WTC11 (cell line): ENCODE data around the gene SYCN. TPM values are rescaled to one million over a fixed set of nuclear protein-coding genes. Genes with fewer than 3 reads are reported as not detected.

ENCODE experiments used
- ATAC-seq: fragments of 200-7000 bp; cut with Tn5 transposase; 2 replicates; pipeline ENCODE4 v1.10.0; 2021; ENCODE audit warnings: mild to moderate bottlenecking, moderate library complexity
- CTCF ChIA-PET: fragments of 300-600 bp; sonication (Branson Sonifier 250); formaldehyde crosslinking; loops from one replicate; lab custom pipeline; 2021; ENCODE audit warnings: antibody characterized with exemption; lab: Charles Lee
- POLR2A ChIA-PET: fragments of 350-600 bp; sonication (Branson Sonifier 250); formaldehyde crosslinking; loops from one replicate; lab custom pipeline; 2021; ENCODE audit warnings: antibody characterized with exemption; lab: Charles Lee
- DNase-seq: peaks from one replicate; pipeline ENCODE4 v3.0.0; 2021; ENCODE audit warnings: low spot score
- H3K27ac Mint-ChIP-seq: 2 replicates; pipeline ENCODE4 v1.8.0; 2021; ENCODE audit warnings: mixed read lengths
- H3K27me3 Mint-ChIP-seq: 2 replicates; pipeline ENCODE4 v1.8.0; 2021; ENCODE audit warnings: low read depth, mild to moderate bottlenecking, moderate library complexity, mixed read lengths
- H3K36me3 Mint-ChIP-seq: 2 replicates; pipeline ENCODE4 v1.8.0; 2021; ENCODE audit warnings: mixed read lengths
- H3K4me1 Mint-ChIP-seq: 2 replicates; pipeline ENCODE4 v1.8.0; 2022; ENCODE audit warnings: mixed read lengths
- H3K4me3 Mint-ChIP-seq: 2 replicates; pipeline ENCODE4 v1.8.0; 2021; ENCODE audit warnings: mild to moderate bottlenecking, moderate library complexity, mixed read lengths
- H3K9me3 Mint-ChIP-seq: 2 replicates; pipeline ENCODE4 v1.8.0; 2021; ENCODE audit warnings: mixed read lengths
- CTCF ChIP-seq: fragments of 200-600 bp; IDR thresholded peaks from 2 replicates; pipeline ENCODE4 v1.8.0; 2022; ENCODE audit warnings: antibody characterized with exemption
- E2F4 ChIP-seq: sonication (generic); formaldehyde crosslinking; IDR thresholded peaks from 2 replicates; pipeline ENCODE4 v1.8.1; 2022; ENCODE audit warnings: low read depth, mild to moderate bottlenecking, moderate library complexity, missing genetic modification reagents, borderline replicate concordance
- ERG ChIP-seq: fragments of 250-450 bp; sonication (Bioruptor Pico); IDR thresholded peaks from 2 replicates; pipeline ENCODE4 v1.8.0; 2021; ENCODE audit warnings: mild to moderate bottlenecking
- GTF2I ChIP-seq: fragments of 250-450 bp; sonication (Bioruptor Pico); conservative IDR thresholded peaks from 2 replicates; pipeline ENCODE4 v1.4.0; 2021; ENCODE audit warnings: mild to moderate bottlenecking
- HMGXB4 ChIP-seq: sonication (generic); formaldehyde crosslinking; IDR thresholded peaks from 2 replicates; pipeline ENCODE4 v1.8.1; 2023; ENCODE audit warnings: mild to moderate bottlenecking, moderate library complexity, missing genetic modification reagents
- IRF1 ChIP-seq: sonication (generic); formaldehyde crosslinking; IDR thresholded peaks from 2 replicates; pipeline ENCODE4 v1.8.0; 2023; ENCODE audit warnings: missing genetic modification reagents
- JUN ChIP-seq: sonication (generic); formaldehyde crosslinking; IDR thresholded peaks from 2 replicates; pipeline ENCODE4 v1.8.0; 2023; ENCODE audit warnings: mild to moderate bottlenecking, missing genetic modification reagents
- MYBL2 ChIP-seq: sonication (generic); formaldehyde crosslinking; IDR thresholded peaks from 2 replicates; pipeline ENCODE4 v1.8.1; 2023; ENCODE audit warnings: mild to moderate bottlenecking, moderate library complexity, missing genetic modification reagents
- NFATC4 ChIP-seq: fragments of 250-450 bp; sonication (Bioruptor Pico); IDR thresholded peaks from 2 replicates; pipeline ENCODE4 v1.9.0; 2021; ENCODE audit warnings: mild to moderate bottlenecking
- NFYB ChIP-seq: sonication (generic); formaldehyde crosslinking; conservative IDR thresholded peaks from 2 replicates; pipeline ENCODE4 v1.8.0; 2022; ENCODE audit warnings: low read depth, missing genetic modification reagents
- USF1 ChIP-seq: sonication (generic); formaldehyde crosslinking; IDR thresholded peaks from 2 replicates; pipeline ENCODE4 v1.8.0; 2022; ENCODE audit warnings: mild to moderate bottlenecking, missing genetic modification reagents
- USF2 ChIP-seq: sonication (generic); formaldehyde crosslinking; IDR thresholded peaks from 2 replicates; pipeline ENCODE4 v1.8.1; 2023; ENCODE audit warnings: mild to moderate bottlenecking, missing genetic modification reagents, moderate library complexity
- ZNF121 ChIP-seq: sonication (generic); formaldehyde crosslinking; IDR thresholded peaks from 2 replicates; pipeline ENCODE4 v1.8.0; 2023; ENCODE audit warnings: missing genetic modification reagents
- ZNF263 ChIP-seq: sonication (generic); formaldehyde crosslinking; IDR thresholded peaks from 2 replicates; pipeline ENCODE4 v1.8.1; 2022; ENCODE audit warnings: low read depth, mild to moderate bottlenecking, moderate library complexity, missing genetic modification reagents
- ZNF281 ChIP-seq: sonication (generic); formaldehyde crosslinking; IDR thresholded peaks from 2 replicates; pipeline ENCODE4 v1.8.0; 2023; ENCODE audit warnings: mild to moderate bottlenecking, missing genetic modification reagents
- ZNF396 ChIP-seq: fragments of 250-450 bp; sonication (Bioruptor Pico); IDR thresholded peaks from 2 replicates; pipeline ENCODE4 v1.8.0; 2021; ENCODE audit warnings: mild to moderate bottlenecking, moderate library complexity, borderline replicate concordance
- total RNA-seq: library from RNA; stranded (reverse); gene quantifications from 3 replicates; pipeline ENCODE4 v1.2.3, GENCODE V29; 2021

Gene SYCN
- total RNA-seq, 1 experiment from 2014 or later, result 0.77 TPM

- TF ChIP-seq E2F4 (CRISPR knock-in tag) (no peak), JUN (no peak), USF1 (CRISPR knock-in tag) (no peak)
Measured at GRCh38 chr19:39238944-39239343, 34.9 kb upstream of the SYCN start (continued).

- Mint-ChIP-seq H3K4me3 (no peak overlapping the region), H3K9me3 (no peaks in the 10 kb centered on the region), H3K27me3 (peaks cover 45% of the 10 kb centered on the region), H3K27ac (no peak overlapping the region), H3K4me1 (0 out of 2 replicates have a peak, but pooled peaks cover 2% of the 10 kb centered on the region), H3K36me3 (no peaks in the 10 kb centered on the region)
- CTCF ChIA-PET, result interaction anchor here (1.0 to 1.3 kb wide), 3 partner anchors 15 to 90 kb away, joined by 3 to 7 read pairs (median 3); no protein-coding TSS in a partner anchor
- ATAC-seq, result no peak
- POLR2A ChIA-PET, result no interaction called here
- TF ChIP-seq ZNF121 (CRISPR knock-in tag) (peak; percentile 89), CTCF (no peak)
- DNase-seq, result no peak
Measured at GRCh38 chr19:39238209-39238608, 34.1 kb upstream of the SYCN start.

- ATAC-seq (peak; percentile 77), DNase-seq (peak; percentile 44)
- POLR2A ChIA-PET, result no interaction called here
- Mint-ChIP-seq H3K4me3 (no peak overlapping the region), H3K27ac (no peak overlapping the region), H3K27me3 (peaks cover 45% of the 10 kb centered on the region), H3K4me1 (0 out of 2 replicates have a peak, but pooled peaks cover 2% of the 10 kb centered on the region), H3K36me3 (no peaks in the 10 kb centered on the region), H3K9me3 (no peaks in the 10 kb centered on the region)
- TF ChIP-seq IRF1 (CRISPR knock-in tag) (no peak), HMGXB4 (no peak), GTF2I (CRISPR knock-in tag) (no peak), MYBL2 (CRISPR knock-in tag) (no peak), USF2 (no peak), ZNF263 (CRISPR knock-in tag) (no peak), ZNF121 (CRISPR knock-in tag) (no peak), ERG (no peak), NFYB (CRISPR knock-in tag) (no peak), NFATC4 (CRISPR knock-in tag) (no peak), CTCF (no peak), ZNF281 (CRISPR knock-in tag) (no peak), ZNF396 (CRISPR knock-in tag) (no peak)
- CTCF ChIA-PET, result interaction anchor here (1.0 to 1.3 kb wide), 4 partner anchors 14 to 105 kb away, joined by 3 to 7 read pairs (median 4); partner anchors contain the start of gene SAMD4B
Measured at GRCh38 chr19:39237200-39238184, 33.4 kb upstream of the SYCN start.
